Measurements from ENCODE around the gene NEK5.

GRCh38 chr13:52020191-52020590, 108.7 kb downstream of the NEK5 start:
- TF ChIP-seq CTCF (IDR thresholded peaks at IDR 0.05): no peak
- TF ChIP-seq POLR2AphosphoS5 (IDR thresholded peaks at IDR 0.05): no peak
- TF ChIP-seq POLR2A (IDR thresholded peaks at IDR 0.05): no peak

Data from prostate gland (tissue), 2 donors.